ENCODE data around the gene ZNF275. TPM values are rescaled to one million over a fixed set of nuclear protein-coding genes. Genes with fewer than 3 reads are reported as not detected.

Gene ZNF275
- total and polyA plus RNA-seq, 10 of the 15 experiments (the other 5 are each of a cell fraction or from before 2014, with no cell fraction given) = 1.3 to 17.4 (median 6.2) TPM

- TF ChIP-seq SUZ12 (IDR thresholded peaks at IDR 0.05; ENCODE audit: unreplicated experiment) = no peak
- TF ChIP-seq NFYA (IDR thresholded peaks at IDR 0.05; ENCODE audit: borderline replicate concordance, low read depth, low read length) = no peak
These were observed 34.1 kb upstream of the ZNF275 start (continued) for GRCh38 chrX:153299855-153300254.

DNA sequence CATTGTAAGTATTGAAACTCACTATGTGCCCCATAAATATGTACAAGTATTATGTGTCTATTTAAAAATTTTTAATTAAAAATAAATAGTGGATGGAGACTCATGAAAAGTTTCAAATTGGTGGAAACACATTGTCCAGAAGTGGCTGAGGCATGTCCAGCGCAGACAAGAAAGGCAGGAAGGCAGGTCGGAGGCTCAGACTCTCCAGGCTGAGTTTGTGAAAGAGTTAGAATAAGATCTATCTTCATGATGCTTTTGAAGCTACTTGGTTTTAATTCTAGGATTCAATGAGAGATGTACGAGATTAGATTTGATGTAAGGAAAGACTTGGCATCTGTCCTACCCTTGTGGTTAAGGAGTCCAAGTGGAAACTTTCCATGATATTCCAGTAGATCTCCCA, 32.2 kb upstream of the ZNF275 start:
- Histone ChIP-seq H3K27me3 (replicated peaks in 1 of 2; ENCODE audit: control insufficient read depth in 2 of 2, insufficient read depth in 2 of 2, low read length in 1 of 2) (no peaks in the 10 kb centered on the region), H3K36me3 (ENCODE audit: control insufficient read depth in 2 of 2, insufficient read depth in 2 of 2, low read length in 1 of 2) (no peaks in the 10 kb centered on the region), H3K9ac (ENCODE audit: control insufficient read depth, insufficient read depth, low read length) (no peak overlapping the region), H2AFZ (ENCODE audit: control insufficient read depth, low read depth, low read length) (no peak overlapping the region), H3K9me3 (replicated peaks; ENCODE audit: control insufficient read depth, insufficient read depth, low read length) (no peaks in the 10 kb centered on the region), H3K79me2 (ENCODE audit: control insufficient read depth, insufficient read depth, low read length) (no peaks in the 10 kb centered on the region), H4K20me1 (ENCODE audit: control insufficient read depth, insufficient read depth) (no peaks in the 10 kb centered on the region), H3K4me2 (ENCODE audit: control insufficient read depth, insufficient read depth) (no peak overlapping the region), H3K4me3 (no peak overlapping the region), H3K4me1 (ENCODE audit: control insufficient read depth, insufficient read depth, low read length) (no peaks in the 10 kb centered on the region), H3K27ac (ENCODE audit: control insufficient read depth, insufficient read depth) (no peak overlapping the region)
- no peak for DNase-seq (ENCODE audit: low read depth, low spot score)
- BruUV-seq (replicated peaks) = no TSS peak
- SMC1A ChIA-PET (ENCODE audit: uncharacterized antibody, unreplicated experiment) = no interaction called here
- no peak for ATAC-seq
- no peak for TF ChIP-seq IRF4 (IDR thresholded peaks at IDR 0.05; ENCODE audit: low read depth, low read length)
- no peak for TF ChIP-seq EP300 (IDR thresholded peaks at IDR 0.05; ENCODE audit: borderline replicate concordance in 1 of 2, control insufficient read depth in 1 of 2, low read depth in 2 of 2, low read length in 2 of 2)
- TF ChIP-seq BMI1 (IDR thresholded peaks at IDR 0.05; ENCODE audit: borderline replicate concordance) = no peak
- no peak for TF ChIP-seq CUX1 (IDR thresholded peaks at IDR 0.05; ENCODE audit: insufficient replicate concordance, low read depth, low read length)
- no peak for TF ChIP-seq ZNF217 (IDR thresholded peaks at IDR 0.05)
- no peak for TF ChIP-seq IKZF2 (IDR thresholded peaks at IDR 0.05)
- no peak for TF ChIP-seq STAT3 (IDR thresholded peaks at IDR 0.05; ENCODE audit: low read depth, low read length)
- TF ChIP-seq ETV6 (conservative IDR thresholded peaks at IDR 0.05 in 1 of 2, IDR thresholded peaks at IDR 0.05 in 1 of 2; ENCODE audit: borderline replicate concordance in 1 of 2, low read depth in 1 of 2) = no peak
- no peak for TF ChIP-seq BACH1 (IDR thresholded peaks at IDR 0.05; ENCODE audit: borderline replicate concordance)
- TF ChIP-seq ZBED1 (IDR thresholded peaks at IDR 0.05; ENCODE audit: borderline replicate concordance) = no peak
- TF ChIP-seq DPF2 (IDR thresholded peaks at IDR 0.05) = no peak
- POLR2A ChIA-PET = no interaction called here
- RAD21 ChIA-PET (ENCODE audit: unreplicated experiment) = no interaction called here
- FAIRE-seq = no peak
- WGBS (ENCODE audit: insufficient coverage, insufficient replicate concordance, low lambda C conversion rate, missing lambda C conversion rate) = 2% methylated on average over 3 of the region's 3 CpGs
- CTCF ChIA-PET = no interaction called here
- in situ Hi-C loops (cut with MboI) (loop anchor here (25.0 kb wide), 1 partner anchor 139 kb away; no protein-coding TSS in a partner anchor), intact Hi-C loops (cut with micrococcal nuclease; ENCODE audit: unreplicated experiment) (no loop called here)
